MCF 10A (cell line): Measurements from ENCODE around the gene KIF21B. TPM values are rescaled to one million over a fixed set of nuclear protein-coding genes. Genes with fewer than 3 reads are reported as not detected.

ENCODE experiments used
- BruUV-seq: library from RNA; stranded (reverse); fragments of 400-500 nt; replicated peaks from 2 replicates; lab custom pipeline; 2021; lab: Mats Ljungman, UMichigan
- CTCF ChIA-PET: fragments of 300-600 bp; sonication (Branson Sonifier 250); formaldehyde crosslinking; extraction: SDS; loops from one replicate; lab custom pipeline; 2021; ENCODE audit warnings: antibody characterized with exemption, inconsistent platforms; lab: Yijun Ruan, JAX
- POLR2A ChIA-PET: fragments of 300-600, 350-650 bp; sonication (Branson Sonifier 250); formaldehyde crosslinking; extraction: SDS; loops from one replicate; lab custom pipeline; 2020; ENCODE audit warnings: antibody characterized with exemption, inconsistent platforms; lab: Yijun Ruan, JAX
- DNase-seq: peaks from one replicate; pipeline ENCODE4 v3.0.0-alpha.2; 2018; ENCODE audit not compliant: unreplicated experiment
- H3K27ac Mint-ChIP-seq: one replicate; pipeline ENCODE4 v1.8.0; 2022; ENCODE audit warnings: mild to moderate bottlenecking, low read depth, mixed read lengths; ENCODE audit not compliant: unreplicated experiment
- H3K27me3 Mint-ChIP-seq: one replicate; pipeline ENCODE4 v1.8.0; 2022; ENCODE audit warnings: mixed read lengths; ENCODE audit not compliant: insufficient read depth, unreplicated experiment
- H3K36me3 Mint-ChIP-seq: one replicate; pipeline ENCODE4 v1.8.0; 2022; ENCODE audit warnings: mild to moderate bottlenecking, moderate library complexity, mixed read lengths; ENCODE audit not compliant: insufficient read depth, unreplicated experiment
- H3K4me1 Mint-ChIP-seq: one replicate; pipeline ENCODE4 v1.8.0; 2022; ENCODE audit warnings: mixed read lengths; ENCODE audit not compliant: insufficient read depth, unreplicated experiment
- H3K4me3 Mint-ChIP-seq: one replicate; pipeline ENCODE4 v1.8.0; 2022; ENCODE audit warnings: mild to moderate bottlenecking, moderate library complexity, mixed read lengths; ENCODE audit not compliant: unreplicated experiment
- H3K9me3 Mint-ChIP-seq: one replicate; pipeline ENCODE4 v1.8.0; 2022; ENCODE audit warnings: mixed read lengths; ENCODE audit not compliant: unreplicated experiment
- CTCF ChIP-seq: fragments of 200-600 bp; IDR thresholded peaks from one replicate; pipeline ENCODE4 v1.8.0; 2022; ENCODE audit warnings: antibody characterized with exemption, mild to moderate bottlenecking; ENCODE audit not compliant: unreplicated experiment
- intact Hi-C: fragments of 100-400 bp; cut with micrococcal nuclease; formaldehyde crosslinking; loops from 2 replicates; pipeline ENCODE4 v1.14.1; 2022
- total RNA-seq: library from RNA; stranded (reverse); gene quantifications from 2 replicates; pipeline ENCODE4 v1.2.3, GENCODE V29; 2022

Gene KIF21B
- total RNA-seq, 1 experiment from 2014 or later = 12.7 TPM

GRCh38 chr1:200982071-200982945 is 41.2 kb downstream of the KIF21B start:
- TF ChIP-seq CTCF = no peak
- H3K4me3 Mint-ChIP-seq = no peak overlapping the region
- H3K36me3 Mint-ChIP-seq = peaks cover 5% of the 10 kb centered on the region

GRCh38 chr1:200981278-200981677 is 42.2 kb downstream of the KIF21B start:
- CTCF ChIA-PET = interaction anchor here (0.5 to 9.6 kb wide), 6 partner anchors 9 to 712 kb away, joined by 3 to 117 read pairs (median 4); no protein-coding TSS in a partner anchor

More at GRCh38 chr1:200982071-200982945, 41.2 kb downstream of the KIF21B start:
- POLR2A ChIA-PET = no interaction called here
- DNase-seq = no peak
- intact Hi-C loops = no loop called here
- H3K4me1 Mint-ChIP-seq = no peaks in the 10 kb centered on the region
- no peaks in the 10 kb centered on the region for H3K9me3 Mint-ChIP-seq
- CTCF ChIA-PET = interaction anchor here (0.5 to 9.6 kb wide), 8 partner anchors 11 to 423 kb away, joined by 3 to 117 read pairs (median 4); no protein-coding TSS in a partner anchor
- no peak overlapping the region for H3K27ac Mint-ChIP-seq
- BruUV-seq = no TSS peak
- no peaks in the 10 kb centered on the region for H3K27me3 Mint-ChIP-seq

GRCh38 chr1:200980873-200981272 is 42.6 kb downstream of the KIF21B start:
- no peaks in the 10 kb centered on the region for H3K36me3 Mint-ChIP-seq
- no peak overlapping the region for H3K4me3 Mint-ChIP-seq
- ChIA-PET POLR2A (interaction anchor here (0.7 kb wide), 1 partner anchor 8 kb away, joined by 3 read pairs; no protein-coding TSS in a partner anchor), CTCF (interaction anchor here (0.5 to 9.6 kb wide), 10 partner anchors 9 to 179 kb away, joined by 3 to 117 read pairs (median 4); partner anchors contain the start of gene ASCL5)
- TF ChIP-seq CTCF = no peak
- intact Hi-C loops = no loop called here
- H3K27me3 Mint-ChIP-seq = no peaks in the 10 kb centered on the region
- no peak overlapping the region for H3K27ac Mint-ChIP-seq
- no peak for DNase-seq
- H3K4me1 Mint-ChIP-seq = no peaks in the 10 kb centered on the region
- BruUV-seq = no TSS peak
- H3K9me3 Mint-ChIP-seq = no peaks in the 10 kb centered on the region

More at GRCh38 chr1:200981278-200981677, 42.2 kb downstream of the KIF21B start:
- intact Hi-C loops = no loop called here
- Mint-ChIP-seq H3K9me3 (no peaks in the 10 kb centered on the region), H3K36me3 (no peaks in the 10 kb centered on the region), H3K27me3 (no peaks in the 10 kb centered on the region), H3K4me3 (no peak overlapping the region), H3K4me1 (no peaks in the 10 kb centered on the region), H3K27ac (no peak overlapping the region)
- TF ChIP-seq CTCF = no peak
- POLR2A ChIA-PET = interaction anchor here (0.7 kb wide), 1 partner anchor 9 kb away, joined by 3 read pairs; no protein-coding TSS in a partner anchor
- no TSS peak for BruUV-seq
- DNase-seq = no peak

GRCh38 chr1:200980452-200980772 is 43.1 kb downstream of the KIF21B start:
- Mint-ChIP-seq H3K27me3 (no peaks in the 10 kb centered on the region), H3K4me3 (no peak overlapping the region), H3K27ac (no peak overlapping the region), H3K4me1 (no peaks in the 10 kb centered on the region), H3K36me3 (no peaks in the 10 kb centered on the region), H3K9me3 (no peaks in the 10 kb centered on the region)
- BruUV-seq = no TSS peak
- POLR2A ChIA-PET = no interaction called here
- DNase-seq = no peak
- intact Hi-C loops = no loop called here
- no peak for TF ChIP-seq CTCF
- CTCF ChIA-PET = interaction anchor here (0.6 to 9.6 kb wide), 32 partner anchors 9 to 426 kb away, joined by 3 to 117 read pairs (median 4); partner anchors contain the start of genes ASCL5 and KIF21B
